ENCODE data around the gene PGAP6. TPM values are rescaled to one million over a fixed set of nuclear protein-coding genes. Genes with fewer than 3 reads are reported as not detected.

The PGAP6 gene
- total and polyA plus RNA-seq, 2 of the 13 experiments (the other 11 are each of a cell fraction or from before 2014, with no cell fraction given): 52.7 to 136 TPM

- TF ChIP-seq ZBTB7B (CRISPR knock-in tag; IDR thresholded peaks at IDR 0.05) (peak; percentile 90), ZNF530 (CRISPR knock-in tag; IDR thresholded peaks at IDR 0.05; ENCODE audit: low read depth) (no peak), ZNF777 (CRISPR knock-in tag; IDR thresholded peaks at IDR 0.05) (peak; percentile 74; the same call in 1 of the 2 replicates), ONECUT2 (CRISPR knock-in tag; IDR thresholded peaks at IDR 0.05) (no peak), ETS1 (CRISPR knock-in tag; IDR thresholded peaks at IDR 0.05) (0 out of 2 replicates have a peak, but pooled peaks have one; percentile 17), KDM2A (CRISPR knock-in tag; IDR thresholded peaks at IDR 0.05; ENCODE audit: borderline replicate concordance, low read depth) (peak; percentile 53; the same call in 1 of the 2 replicates), PBX2 (CRISPR knock-in tag; IDR thresholded peaks at IDR 0.05) (no peak), PTBP1 (IDR thresholded peaks at IDR 0.05; ENCODE audit: low read depth, low read length, poor library complexity, severe bottlenecking) (no peak), HOXD1 (CRISPR knock-in tag; IDR thresholded peaks at IDR 0.05) (peak; percentile 28; the same call in 1 of the 2 replicates), MXD4 (CRISPR knock-in tag; IDR thresholded peaks at IDR 0.05) (peak; percentile 47; the same call in 1 of the 2 replicates), ZNF367 (CRISPR knock-in tag; IDR thresholded peaks at IDR 0.05; ENCODE audit: borderline replicate concordance) (no peak)
- TF ChIP-seq, protein P1, sequence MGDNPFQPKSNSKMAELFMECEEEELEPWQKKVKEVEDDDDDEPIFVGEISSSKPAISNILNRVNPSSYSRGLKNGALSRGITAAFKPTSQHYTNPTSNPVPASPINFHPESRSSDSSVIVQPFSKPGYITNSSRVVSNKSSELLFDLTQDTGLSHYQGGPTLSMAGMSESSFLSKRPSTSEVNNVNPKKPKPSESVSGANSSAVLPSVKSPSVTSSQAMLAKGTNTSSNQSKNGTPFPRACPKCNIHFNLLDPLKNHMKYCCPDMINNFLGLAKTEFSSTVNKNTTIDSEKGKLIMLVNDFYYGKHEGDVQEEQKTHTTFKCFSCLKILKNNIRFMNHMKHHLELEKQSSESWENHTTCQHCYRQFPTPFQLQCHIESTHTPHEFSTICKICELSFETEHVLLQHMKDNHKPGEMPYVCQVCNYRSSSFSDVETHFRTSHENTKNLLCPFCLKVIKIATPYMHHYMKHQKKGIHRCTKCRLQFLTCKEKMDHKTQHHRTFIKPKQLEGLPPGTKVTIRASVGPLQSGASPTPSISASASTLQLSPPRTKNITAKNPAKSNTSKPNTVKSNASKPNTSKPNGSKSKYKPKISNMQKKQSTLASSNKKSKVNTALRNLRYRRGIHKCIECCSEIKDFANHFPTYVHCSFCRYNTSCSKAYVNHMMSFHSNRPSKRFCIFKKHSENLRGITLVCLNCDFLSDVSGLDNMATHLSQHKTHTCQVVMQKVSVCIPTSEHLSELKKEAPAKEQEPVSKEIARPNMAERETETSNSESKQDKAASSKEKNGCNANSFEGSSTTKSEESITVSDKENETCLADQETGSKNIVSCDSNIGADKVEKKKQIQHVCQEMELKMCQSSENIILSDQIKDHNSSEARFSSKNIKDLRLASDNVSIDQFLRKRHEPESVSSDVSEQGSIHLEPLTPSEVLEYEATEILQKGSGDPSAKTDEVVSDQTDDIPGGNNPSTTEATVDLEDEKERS (CRISPR knock-in tag; IDR thresholded peaks at IDR 0.05): no peak
- TF ChIP-seq, protein P2, sequence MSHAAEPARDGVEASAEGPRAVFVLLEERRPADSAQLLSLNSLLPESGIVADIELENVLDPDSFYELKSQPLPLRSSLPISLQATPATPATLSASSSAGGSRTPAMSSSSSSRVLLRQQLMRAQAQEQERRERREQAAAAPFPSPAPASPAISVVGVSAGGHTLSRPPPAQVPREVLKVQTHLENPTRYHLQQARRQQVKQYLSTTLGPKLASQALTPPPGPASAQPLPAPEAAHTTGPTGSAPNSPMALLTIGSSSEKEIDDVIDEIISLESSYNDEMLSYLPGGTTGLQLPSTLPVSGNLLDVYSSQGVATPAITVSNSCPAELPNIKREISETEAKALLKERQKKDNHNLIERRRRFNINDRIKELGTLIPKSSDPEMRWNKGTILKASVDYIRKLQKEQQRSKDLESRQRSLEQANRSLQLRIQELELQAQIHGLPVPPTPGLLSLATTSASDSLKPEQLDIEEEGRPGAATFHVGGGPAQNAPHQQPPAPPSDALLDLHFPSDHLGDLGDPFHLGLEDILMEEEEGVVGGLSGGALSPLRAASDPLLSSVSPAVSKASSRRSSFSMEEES (CRISPR knock-in tag; IDR thresholded peaks at IDR 0.05): peak; percentile 25; the same call in 1 of the 2 replicates
- TF ChIP-seq, protein P3, sequence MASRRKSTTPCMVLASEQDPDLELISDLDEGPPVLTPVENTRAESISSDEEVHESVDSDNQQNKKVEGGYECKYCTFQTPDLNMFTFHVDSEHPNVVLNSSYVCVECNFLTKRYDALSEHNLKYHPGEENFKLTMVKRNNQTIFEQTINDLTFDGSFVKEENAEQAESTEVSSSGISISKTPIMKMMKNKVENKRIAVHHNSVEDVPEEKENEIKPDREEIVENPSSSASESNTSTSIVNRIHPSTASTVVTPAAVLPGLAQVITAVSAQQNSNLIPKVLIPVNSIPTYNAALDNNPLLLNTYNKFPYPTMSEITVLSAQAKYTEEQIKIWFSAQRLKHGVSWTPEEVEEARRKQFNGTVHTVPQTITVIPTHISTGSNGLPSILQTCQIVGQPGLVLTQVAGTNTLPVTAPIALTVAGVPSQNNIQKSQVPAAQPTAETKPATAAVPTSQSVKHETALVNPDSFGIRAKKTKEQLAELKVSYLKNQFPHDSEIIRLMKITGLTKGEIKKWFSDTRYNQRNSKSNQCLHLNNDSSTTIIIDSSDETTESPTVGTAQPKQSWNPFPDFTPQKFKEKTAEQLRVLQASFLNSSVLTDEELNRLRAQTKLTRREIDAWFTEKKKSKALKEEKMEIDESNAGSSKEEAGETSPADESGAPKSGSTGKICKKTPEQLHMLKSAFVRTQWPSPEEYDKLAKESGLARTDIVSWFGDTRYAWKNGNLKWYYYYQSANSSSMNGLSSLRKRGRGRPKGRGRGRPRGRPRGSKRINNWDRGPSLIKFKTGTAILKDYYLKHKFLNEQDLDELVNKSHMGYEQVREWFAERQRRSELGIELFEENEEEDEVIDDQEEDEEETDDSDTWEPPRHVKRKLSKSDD (CRISPR knock-in tag; IDR thresholded peaks at IDR 0.05; ENCODE audit: low read depth): peak; percentile 61; the same call in 1 of the 2 replicates
- TF ChIP-seq, protein P4, sequence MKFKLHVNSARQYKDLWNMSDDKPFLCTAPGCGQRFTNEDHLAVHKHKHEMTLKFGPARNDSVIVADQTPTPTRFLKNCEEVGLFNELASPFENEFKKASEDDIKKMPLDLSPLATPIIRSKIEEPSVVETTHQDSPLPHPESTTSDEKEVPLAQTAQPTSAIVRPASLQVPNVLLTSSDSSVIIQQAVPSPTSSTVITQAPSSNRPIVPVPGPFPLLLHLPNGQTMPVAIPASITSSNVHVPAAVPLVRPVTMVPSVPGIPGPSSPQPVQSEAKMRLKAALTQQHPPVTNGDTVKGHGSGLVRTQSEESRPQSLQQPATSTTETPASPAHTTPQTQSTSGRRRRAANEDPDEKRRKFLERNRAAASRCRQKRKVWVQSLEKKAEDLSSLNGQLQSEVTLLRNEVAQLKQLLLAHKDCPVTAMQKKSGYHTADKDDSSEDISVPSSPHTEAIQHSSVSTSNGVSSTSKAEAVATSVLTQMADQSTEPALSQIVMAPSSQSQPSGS (CRISPR knock-in tag; IDR thresholded peaks at IDR 0.05): peak; percentile 48; the same call in 1 of the 2 replicates
- TF ChIP-seq, protein P5, sequence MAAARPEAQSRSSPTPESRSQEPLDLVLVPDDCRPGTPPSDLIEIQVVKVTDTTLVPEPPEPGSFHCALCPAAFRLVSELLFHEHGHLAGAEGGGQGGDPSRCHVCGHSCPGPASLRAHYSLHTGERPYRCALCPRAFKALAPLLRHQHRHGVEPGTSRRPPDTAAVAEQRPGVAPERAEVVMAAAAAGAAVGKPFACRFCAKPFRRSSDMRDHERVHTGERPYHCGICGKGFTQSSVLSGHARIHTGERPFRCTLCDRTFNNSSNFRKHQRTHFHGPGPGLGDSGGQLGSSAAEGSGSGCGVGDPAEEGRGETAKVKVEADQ (CRISPR knock-in tag; IDR thresholded peaks at IDR 0.05; ENCODE audit: borderline replicate concordance): peak; percentile 31; the same call in 1 of the 2 replicates
These were observed 22.6 kb downstream of the PGAP6 start (continued) for GRCh38 chr16:359067-359763.
